Astrocyte (in vitro differentiated cells and primary cell): ENCODE results near the gene PDE6B. TPM values are rescaled to one million over a fixed set of nuclear protein-coding genes. Genes with fewer than 3 reads are reported as not detected.

Source experiments
- DNase-seq: peaks from one replicate; pipeline ENCODE4 v3.0.0-alpha.2; 2010; ENCODE audit warnings: low read depth
- FAIRE-seq: peaks from 2 replicates; lab custom pipeline; 2011; peaks lifted over from hg19 to GRCh38; lab: Jason Lieb, UNC
- H2AFZ ChIP-seq: 2 replicates; pipeline ENCODE4 v1.6.0; 2012; ENCODE audit warnings: low read depth, low read length, inconsistent platforms
- H3K27ac ChIP-seq: 2 replicates; pipeline ENCODE4 v1.5.1; 2011; ENCODE audit warnings: low read depth, low read length, inconsistent platforms
- H3K27me3 ChIP-seq: 2 replicates; pipeline ENCODE4 v1.6.0; 2011; ENCODE audit warnings: low read length, inconsistent platforms; ENCODE audit not compliant: insufficient read depth
- H3K36me3 ChIP-seq: 2 replicates; pipeline ENCODE4 v1.5.1; 2011; ENCODE audit warnings: low read length, inconsistent platforms; ENCODE audit not compliant: insufficient read depth
- H3K4me1 ChIP-seq: 2 replicates; pipeline ENCODE4 v1.5.1; 2011; ENCODE audit warnings: low read length, inconsistent platforms; ENCODE audit not compliant: insufficient read depth
- H3K4me2 ChIP-seq: 2 replicates; pipeline ENCODE4 v1.6.0; 2012; ENCODE audit warnings: low read length, inconsistent platforms
- H3K4me3 ChIP-seq: 2 replicates; pipeline ENCODE4 v1.5.1; 2011; ENCODE audit warnings: low read depth, mild to moderate bottlenecking, low read length, inconsistent platforms; ENCODE audit not compliant: insufficient read depth
- H3K79me2 ChIP-seq: 2 replicates; pipeline ENCODE4 v1.6.0; 2012; ENCODE audit warnings: mild to moderate bottlenecking, low read length, inconsistent platforms; ENCODE audit not compliant: insufficient read depth
- H3K9ac ChIP-seq: 2 replicates; pipeline ENCODE4 v1.6.0; 2012; ENCODE audit warnings: mild to moderate bottlenecking, low read length, inconsistent platforms
- H3K9me3 ChIP-seq: 2 replicates; pipeline ENCODE4 v1.5.1; 2012; ENCODE audit warnings: low read depth, mild to moderate bottlenecking, low read length, inconsistent platforms; ENCODE audit not compliant: insufficient read depth
- H4K20me1 ChIP-seq: 2 replicates; pipeline ENCODE4 v1.6.0; 2012; ENCODE audit warnings: low read length, inconsistent platforms; ENCODE audit not compliant: insufficient read depth
- H3K27ac Mint-ChIP-seq: one replicate; pipeline ENCODE4 v1.8.0; 2021; ENCODE audit warnings: mild to moderate bottlenecking, mixed read lengths; ENCODE audit not compliant: unreplicated experiment
- H3K27me3 Mint-ChIP-seq: one replicate; pipeline ENCODE4 v1.8.0; 2021; ENCODE audit warnings: low read depth, mixed read lengths; ENCODE audit not compliant: unreplicated experiment
- H3K36me3 Mint-ChIP-seq: one replicate; pipeline ENCODE4 v1.8.0; 2021; ENCODE audit warnings: low read depth, mixed read lengths; ENCODE audit not compliant: unreplicated experiment
- H3K4me1 Mint-ChIP-seq: one replicate; pipeline ENCODE4 v1.8.0; 2021; ENCODE audit warnings: low read depth, mixed read lengths; ENCODE audit not compliant: unreplicated experiment
- H3K4me3 Mint-ChIP-seq: one replicate; pipeline ENCODE4 v1.8.0; 2021; ENCODE audit warnings: mild to moderate bottlenecking, moderate library complexity, mixed read lengths; ENCODE audit not compliant: unreplicated experiment
- H3K9me3 Mint-ChIP-seq: one replicate; pipeline ENCODE4 v1.8.0; 2021; ENCODE audit warnings: mild to moderate bottlenecking, mixed read lengths; ENCODE audit not compliant: unreplicated experiment
- EZH2 ChIP-seq: IDR thresholded peaks from 2 replicates; pipeline ENCODE4 v1.6.1; 2012; ENCODE audit warnings: mild to moderate bottlenecking, low read length, inconsistent platforms; ENCODE audit not compliant: insufficient read depth
- total RNA-seq: library from RNA; stranded (reverse); gene quantifications from 2 replicates; pipeline ENCODE4 v1.2.1, GENCODE V29; 2021
- TF ChIP-seq, protein P1 (sequence below): IDR thresholded peaks from 2 replicates; pipeline ENCODE4 v1.5.1; 2011; ENCODE audit warnings: low read depth, mild to moderate bottlenecking, inconsistent platforms, low read length, moderate library complexity; ENCODE audit not compliant: insufficient read depth

Gene PDE6B
- total RNA-seq, 1 donor from 2014 or later, result 2.8 TPM

GRCh38 chr4:683247-683897, 58.0 kb downstream of the PDE6B start:
- Histone ChIP-seq H3K9ac (no peak overlapping the region), H3K27ac (no peak overlapping the region), H3K27me3 (no peaks in the 10 kb centered on the region), H3K36me3 (no peaks in the 10 kb centered on the region), H3K9me3 (no peaks in the 10 kb centered on the region), H3K4me1 (peaks cover 23% of the 10 kb centered on the region), H3K4me2 (no peak overlapping the region), H3K79me2 (no peaks in the 10 kb centered on the region), H4K20me1 (no peaks in the 10 kb centered on the region), H2AFZ (no peak overlapping the region), H3K4me3 (no peak overlapping the region)
- Mint-ChIP-seq H3K9me3 (no peaks in the 10 kb centered on the region), H3K36me3 (peaks cover 4% of the 10 kb centered on the region), H3K4me1 (peaks cover 19% of the 10 kb centered on the region), H3K27me3 (peaks cover 3% of the 10 kb centered on the region), H3K4me3 (no peak overlapping the region), H3K27ac (peak overlapping the region; percentile 26)
- TF ChIP-seq, protein P1, sequence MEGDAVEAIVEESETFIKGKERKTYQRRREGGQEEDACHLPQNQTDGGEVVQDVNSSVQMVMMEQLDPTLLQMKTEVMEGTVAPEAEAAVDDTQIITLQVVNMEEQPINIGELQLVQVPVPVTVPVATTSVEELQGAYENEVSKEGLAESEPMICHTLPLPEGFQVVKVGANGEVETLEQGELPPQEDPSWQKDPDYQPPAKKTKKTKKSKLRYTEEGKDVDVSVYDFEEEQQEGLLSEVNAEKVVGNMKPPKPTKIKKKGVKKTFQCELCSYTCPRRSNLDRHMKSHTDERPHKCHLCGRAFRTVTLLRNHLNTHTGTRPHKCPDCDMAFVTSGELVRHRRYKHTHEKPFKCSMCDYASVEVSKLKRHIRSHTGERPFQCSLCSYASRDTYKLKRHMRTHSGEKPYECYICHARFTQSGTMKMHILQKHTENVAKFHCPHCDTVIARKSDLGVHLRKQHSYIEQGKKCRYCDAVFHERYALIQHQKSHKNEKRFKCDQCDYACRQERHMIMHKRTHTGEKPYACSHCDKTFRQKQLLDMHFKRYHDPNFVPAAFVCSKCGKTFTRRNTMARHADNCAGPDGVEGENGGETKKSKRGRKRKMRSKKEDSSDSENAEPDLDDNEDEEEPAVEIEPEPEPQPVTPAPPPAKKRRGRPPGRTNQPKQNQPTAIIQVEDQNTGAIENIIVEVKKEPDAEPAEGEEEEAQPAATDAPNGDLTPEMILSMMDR, result no peak
- TF ChIP-seq EZH2, result no peak
- no peak for FAIRE-seq
- no peak for DNase-seq

- FAIRE-seq (no peak), DNase-seq (peak; percentile 46)
- Histone ChIP-seq H2AFZ (no peak overlapping the region), H3K27ac (no peak overlapping the region), H3K4me2 (no peak overlapping the region), H3K9me3 (no peaks in the 10 kb centered on the region), H3K79me2 (no peaks in the 10 kb centered on the region), H3K4me1 (peaks cover 30% of the 10 kb centered on the region), H3K27me3 (no peaks in the 10 kb centered on the region), H3K36me3 (no peaks in the 10 kb centered on the region), H3K4me3 (no peak overlapping the region), H3K9ac (no peak overlapping the region), H4K20me1 (no peaks in the 10 kb centered on the region)
- H3K4me1 Mint-ChIP-seq, result peaks cover 19% of the 10 kb centered on the region
- H3K9me3 Mint-ChIP-seq, result no peaks in the 10 kb centered on the region
- peaks cover 3% of the 10 kb centered on the region for H3K27me3 Mint-ChIP-seq
- peaks cover 4% of the 10 kb centered on the region for H3K36me3 Mint-ChIP-seq
- no peak overlapping the region for H3K4me3 Mint-ChIP-seq
- TF ChIP-seq, protein P1, result peak; percentile 30
- no peak for TF ChIP-seq EZH2
- no peak overlapping the region for H3K27ac Mint-ChIP-seq
Measured at GRCh38 chr4:683982-684622, 58.7 kb downstream of the PDE6B start.
